ENCODE results near the gene UGT3A1.

DNA sequence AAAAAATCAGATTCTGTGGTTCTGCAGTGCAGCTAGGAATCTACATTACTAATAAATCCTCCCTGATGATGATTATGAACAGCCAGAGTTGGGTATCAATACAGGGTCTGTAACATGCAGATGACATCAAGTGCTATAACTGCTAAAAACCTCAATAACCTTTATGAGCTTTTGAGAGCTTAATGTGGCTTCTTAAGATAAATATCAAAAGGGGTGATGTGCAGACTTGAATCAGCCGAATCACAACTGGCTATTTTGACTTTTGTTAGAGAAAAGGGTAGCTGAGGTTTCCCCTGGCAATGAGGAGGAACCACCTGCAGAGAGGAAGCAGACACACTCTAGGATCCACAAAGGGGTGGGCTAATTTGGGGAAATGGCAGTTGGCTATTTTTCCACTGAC is 83.0 kb downstream of the UGT3A1 start:
- TF ChIP-seq ZNF274 (IDR thresholded peaks at IDR 0.05; ENCODE audit: low read depth, low read length) (no peak), YY1 (IDR thresholded peaks at IDR 0.05; ENCODE audit: insufficient read depth, insufficient read length) (no peak), SUZ12 (IDR thresholded peaks at IDR 0.05; ENCODE audit: extremely low read depth, insufficient read depth, insufficient read length) (no peak)

Measured in NT2/D1 (cell line).